GM23248 (cell line): ENCODE measurements around the gene SPACA7. TPM values are rescaled to one million over a fixed set of nuclear protein-coding genes. Genes with fewer than 3 reads are reported as not detected.

Experiments
- DNase-seq: peaks from one replicate; pipeline ENCODE4 v3.0.0-alpha.2; 2015
- H2AFZ ChIP-seq: fragments of 200-600 bp; sonication (generic); 2 replicates; pipeline ENCODE4 v1.6.1; 2016; ENCODE audit warnings: antibody characterized with exemption
- H3F3A ChIP-seq: fragments of 200-600 bp; sonication (generic); 2 replicates; pipeline ENCODE4 v1.6.1; 2016; ENCODE audit warnings: mild to moderate bottlenecking, antibody characterized with exemption, mixed run types; ENCODE audit not compliant: insufficient read depth
- H3K27ac ChIP-seq: fragments of 200-600 bp; sonication (generic); 2 replicates; pipeline ENCODE4 v1.5.1; 2016; ENCODE audit warnings: mild to moderate bottlenecking
- H3K27me3 ChIP-seq: fragments of 200-600 bp; sonication (generic); replicated peaks from 2 replicates; pipeline ENCODE4 v1.6.1; 2016; ENCODE audit warnings: mild to moderate bottlenecking; ENCODE audit not compliant: insufficient read depth
- H3K36me3 ChIP-seq: fragments of 200-600 bp; sonication (generic); 2 replicates; pipeline ENCODE4 v1.6.1; 2016; ENCODE audit warnings: low read depth, mild to moderate bottlenecking
- H3K4me1 ChIP-seq: fragments of 200-600 bp; sonication (generic); 2 replicates; pipeline ENCODE4 v1.6.1; 2016; ENCODE audit warnings: mild to moderate bottlenecking; ENCODE audit not compliant: insufficient read depth
- H3K4me2 ChIP-seq: fragments of 200-600 bp; sonication (generic); one replicate; pipeline ENCODE4 v1.6.1; 2016; ENCODE audit warnings: mild to moderate bottlenecking; ENCODE audit not compliant: unreplicated experiment
- H3K4me3 ChIP-seq: fragments of 200-600 bp; sonication (generic); 2 replicates; pipeline ENCODE4 v1.5.1; 2016; ENCODE audit warnings: mild to moderate bottlenecking
- H3K79me2 ChIP-seq: fragments of 200-600 bp; sonication (generic); 2 replicates; pipeline ENCODE4 v1.6.1; 2016; ENCODE audit warnings: mild to moderate bottlenecking; ENCODE audit not compliant: insufficient read depth
- H3K9ac ChIP-seq: fragments of 200-600 bp; sonication (generic); 2 replicates; pipeline ENCODE4 v1.6.1; 2016; ENCODE audit warnings: mild to moderate bottlenecking
- H3K9me2 ChIP-seq: fragments of 200-600 bp; sonication (generic); 2 replicates; pipeline ENCODE4 v1.6.1; 2016; ENCODE audit warnings: mixed run types, mild to moderate bottlenecking, moderate library complexity; ENCODE audit not compliant: insufficient read depth
- H3K9me3 ChIP-seq: fragments of 200-600 bp; sonication (generic); one replicate; pipeline ENCODE4 v1.6.1; 2017; ENCODE audit warnings: low read depth
- H4K20me1 ChIP-seq: fragments of 200-600 bp; sonication (generic); 2 replicates; pipeline ENCODE4 v1.6.0; 2016; ENCODE audit not compliant: insufficient read depth
- EZH2 ChIP-seq: fragments of 200-600 bp; sonication (generic); IDR thresholded peaks from 2 replicates; pipeline ENCODE4 v1.6.1; 2018; ENCODE audit warnings: antibody characterized with exemption, mild to moderate bottlenecking; ENCODE audit not compliant: insufficient read depth, poor library complexity, severe bottlenecking
- EZH2phosphoT487 ChIP-seq: fragments of 200-600 bp; sonication (generic); IDR thresholded peaks from 2 replicates; pipeline ENCODE4 v1.6.1; 2018; ENCODE audit warnings: antibody characterized with exemption, moderate library complexity, mild to moderate bottlenecking, low read depth; ENCODE audit not compliant: insufficient read depth
- WGBS, 2 experiments: methylation state at CpG; one replicate each; pipeline ENCODE4 v1.1.6; 2015 to 2017; ENCODE audit warnings: low lambda C conversion rate in 2 of 2, low coverage in 1 of 2; ENCODE audit errors: missing lambda C conversion rate in 2 of 2; 5-methylcytosine and 5-hydroxymethylcytosine counted together
- in situ Hi-C: fragments of 300-500 bp; cut with MboI; formaldehyde crosslinking; loops from 2 replicates; pipeline ENCODE4 v1.15.0; 2020
- polyA plus RNA-seq: library from polyadenylated mRNA; unstranded; fragments of >200 nt; fragmentation: Nextera tagmentation; extraction: Ambion mirVana; gene quantifications from 2 replicates; pipeline ENCODE4 v1.2.1, GENCODE V29; 2016
- total RNA-seq: library from RNA; depleted of rRNA; stranded (reverse); fragments of >200 nt; shearing (Covaris generic); gene quantifications from 2 replicates; pipeline ENCODE4 v1.2.3, GENCODE V29; 2014; rRNA removed

Gene SPACA7
- total RNA-seq (not detected in 2 replicates), polyA plus RNA-seq (not detected in 2 replicates)

DNA sequence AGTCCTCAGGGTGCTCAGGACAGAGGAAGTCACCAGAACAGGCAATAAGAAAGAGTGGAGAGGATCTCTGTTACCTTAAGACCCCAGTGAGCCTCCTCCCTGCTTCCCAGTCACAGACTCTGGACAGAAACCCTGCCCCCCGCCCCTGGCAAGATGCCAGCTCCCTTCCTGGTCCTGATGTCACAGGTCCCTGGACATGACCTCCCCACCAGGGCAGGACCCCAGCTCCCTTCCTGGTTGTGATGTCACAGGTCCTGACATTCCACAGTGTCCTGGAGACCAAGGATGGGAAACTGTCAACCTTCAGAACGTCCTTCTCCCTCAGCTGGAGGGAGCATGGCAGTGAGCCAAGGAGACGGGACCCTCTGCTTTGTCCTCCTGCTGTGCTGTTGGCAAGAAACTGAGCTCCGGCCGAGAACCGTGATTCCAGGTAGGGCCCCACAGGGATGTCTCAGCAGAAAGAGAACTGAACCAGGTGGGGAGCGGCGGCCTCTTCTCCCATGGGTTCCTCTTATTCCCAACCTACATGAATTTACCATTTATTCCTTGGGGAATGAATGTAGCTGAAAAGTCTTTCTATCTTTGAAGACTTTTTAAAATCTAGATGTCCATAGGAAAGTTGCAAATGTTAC lies at the start of gene SPACA7:
Gene SPACA7, plus strand, starts transcription at position 306 of the 632 bp plus-strand sequence. Its CDS starts 31 bp downstream, at position 337.
- DNase-seq = no peak
- Histone ChIP-seq H3K4me2 (no peak within 1 kb of the TSS), H3K27me3 (no peaks in the 10 kb centered on the region), H3K79me2 (no peaks in the 10 kb centered on the region), H2AFZ (no peak within 1 kb of the TSS), H3K9ac (no peak within 1 kb of the TSS), H3K9me2 (no peaks in the 10 kb centered on the region), H3K4me1 (no peaks in the 10 kb centered on the region), H3K36me3 (no peaks in the 10 kb centered on the region), H4K20me1 (no peaks in the 10 kb centered on the region), H3K4me3 (no peak within 1 kb of the TSS), H3K27ac (no peak within 1 kb of the TSS), H3K9me3 (no peaks in the 10 kb centered on the region), H3F3A (no peaks in the 10 kb centered on the region)
- WGBS, 2 experiments = 40 to 46% methylated on average over 7 to 8 of the region's 8 CpGs
- no peak for TF ChIP-seq EZH2phosphoT487
- TF ChIP-seq EZH2 = no peak
- in situ Hi-C loops = no loop called here

DNA sequence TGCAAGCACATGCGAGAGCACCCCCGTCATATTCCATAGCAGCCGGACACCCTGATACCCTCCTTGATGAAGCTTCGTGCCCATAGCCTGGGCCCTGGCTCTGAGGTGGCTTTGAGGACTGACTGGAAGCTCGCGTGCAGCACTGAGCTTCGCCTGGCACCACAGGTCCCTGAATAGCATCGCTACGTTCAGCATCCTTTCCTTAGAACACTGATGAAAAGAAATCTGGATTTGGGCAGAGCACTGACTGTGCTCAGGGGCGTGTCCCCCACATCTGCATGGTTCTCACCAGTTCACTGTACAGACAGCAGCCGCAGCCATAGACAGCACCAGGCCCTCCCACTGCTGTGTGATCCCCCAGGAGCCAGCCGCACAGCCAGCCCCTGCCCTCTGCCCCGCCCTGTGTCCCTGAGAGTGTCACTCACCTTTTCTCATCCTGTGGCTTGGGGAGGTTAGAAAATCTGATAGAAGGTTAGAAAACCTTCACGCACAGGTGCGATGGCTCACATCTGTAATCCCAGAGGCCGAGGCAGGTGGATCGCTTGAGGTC lies 49.3 kb upstream of the SPACA7 start:
- Histone ChIP-seq H3K9me2 (no peaks in the 10 kb centered on the region), H3K9ac (no peak overlapping the region), H2AFZ (no peak overlapping the region), H3K36me3 (no peaks in the 10 kb centered on the region), H3K27ac (no peak overlapping the region), H3K4me2 (no peak overlapping the region), H3K27me3 (0 out of 2 replicates have a peak, but pooled peaks cover 4% of the 10 kb centered on the region), H3K4me3 (no peak overlapping the region), H4K20me1 (no peaks in the 10 kb centered on the region), H3F3A (no peaks in the 10 kb centered on the region), H3K4me1 (no peaks in the 10 kb centered on the region), H3K79me2 (no peaks in the 10 kb centered on the region), H3K9me3 (no peaks in the 10 kb centered on the region)
- DNase-seq = no peak
- TF ChIP-seq EZH2 (no peak), EZH2phosphoT487 (no peak)
- WGBS, 2 experiments = 51 to 55% methylated on average over 17 of the region's 17 CpGs
- in situ Hi-C loops = loop anchor here (10.0 kb wide), 1 partner anchor 52 kb away; no protein-coding TSS in a partner anchor

GRCh38 chr13:112328936-112329335 lies 47.2 kb upstream of the SPACA7 start:
- no peaks in the 10 kb centered on the region for H3F3A ChIP-seq
- H3K4me1 ChIP-seq = no peaks in the 10 kb centered on the region
- H3K4me2 ChIP-seq = no peak overlapping the region
- no peaks in the 10 kb centered on the region for H4K20me1 ChIP-seq
- no peak overlapping the region for H2AFZ ChIP-seq
- no peaks in the 10 kb centered on the region for H3K36me3 ChIP-seq
- no peak overlapping the region for H3K9ac ChIP-seq
- no peak overlapping the region for H3K4me3 ChIP-seq
- no peaks in the 10 kb centered on the region for H3K9me3 ChIP-seq
- in situ Hi-C loops = loop anchor here (10.0 kb wide), 1 partner anchor 54 kb away; no protein-coding TSS in a partner anchor
- WGBS, 2 experiments = 35 to 44% methylated on average over 7 of the region's 7 CpGs
- H3K9me2 ChIP-seq = no peaks in the 10 kb centered on the region
- TF ChIP-seq EZH2 (no peak), EZH2phosphoT487 (no peak)
- DNase-seq = no peak
- H3K79me2 ChIP-seq = no peaks in the 10 kb centered on the region
- H3K27ac ChIP-seq = no peak overlapping the region
- H3K27me3 ChIP-seq = 0 out of 2 replicates have a peak, but pooled peaks cover 6% of the 10 kb centered on the region

GRCh38 chr13:112329376-112329775 lies 46.8 kb upstream of the SPACA7 start:
- no peak overlapping the region for H2AFZ ChIP-seq
- 0 out of 2 replicates have a peak, but pooled peaks cover 6% of the 10 kb centered on the region for H3K27me3 ChIP-seq
- H3K4me2 ChIP-seq = no peak overlapping the region
- no peaks in the 10 kb centered on the region for H3K79me2 ChIP-seq
- 44 to 46% methylated on average over 6 of the region's 6 CpGs for WGBS, 2 experiments
- no peak for DNase-seq
- no peaks in the 10 kb centered on the region for H3K9me3 ChIP-seq
- no peaks in the 10 kb centered on the region for H3K36me3 ChIP-seq
- no peaks in the 10 kb centered on the region for H4K20me1 ChIP-seq
- no peaks in the 10 kb centered on the region for H3F3A ChIP-seq
- H3K27ac ChIP-seq = no peak overlapping the region
- H3K9ac ChIP-seq = no peak overlapping the region
- in situ Hi-C loops = loop anchor here (10.0 kb wide), 1 partner anchor 55 kb away; no protein-coding TSS in a partner anchor
- no peaks in the 10 kb centered on the region for H3K9me2 ChIP-seq
- no peak overlapping the region for H3K4me3 ChIP-seq
- TF ChIP-seq EZH2 = no peak
- no peak for TF ChIP-seq EZH2phosphoT487
- H3K4me1 ChIP-seq = no peaks in the 10 kb centered on the region
